ENCODE measurements around the gene ATAT1. TPM values are rescaled to one million over a fixed set of nuclear protein-coding genes. Genes with fewer than 3 reads are reported as not detected.
A peak's percentile ranks its signal among the peaks of the same experiment; 100 is the strongest.

The ATAT1 gene
- total RNA-seq, result 1 to 10 TPM; 3.2 to 7.1 (median 5.8) TPM

DNA sequence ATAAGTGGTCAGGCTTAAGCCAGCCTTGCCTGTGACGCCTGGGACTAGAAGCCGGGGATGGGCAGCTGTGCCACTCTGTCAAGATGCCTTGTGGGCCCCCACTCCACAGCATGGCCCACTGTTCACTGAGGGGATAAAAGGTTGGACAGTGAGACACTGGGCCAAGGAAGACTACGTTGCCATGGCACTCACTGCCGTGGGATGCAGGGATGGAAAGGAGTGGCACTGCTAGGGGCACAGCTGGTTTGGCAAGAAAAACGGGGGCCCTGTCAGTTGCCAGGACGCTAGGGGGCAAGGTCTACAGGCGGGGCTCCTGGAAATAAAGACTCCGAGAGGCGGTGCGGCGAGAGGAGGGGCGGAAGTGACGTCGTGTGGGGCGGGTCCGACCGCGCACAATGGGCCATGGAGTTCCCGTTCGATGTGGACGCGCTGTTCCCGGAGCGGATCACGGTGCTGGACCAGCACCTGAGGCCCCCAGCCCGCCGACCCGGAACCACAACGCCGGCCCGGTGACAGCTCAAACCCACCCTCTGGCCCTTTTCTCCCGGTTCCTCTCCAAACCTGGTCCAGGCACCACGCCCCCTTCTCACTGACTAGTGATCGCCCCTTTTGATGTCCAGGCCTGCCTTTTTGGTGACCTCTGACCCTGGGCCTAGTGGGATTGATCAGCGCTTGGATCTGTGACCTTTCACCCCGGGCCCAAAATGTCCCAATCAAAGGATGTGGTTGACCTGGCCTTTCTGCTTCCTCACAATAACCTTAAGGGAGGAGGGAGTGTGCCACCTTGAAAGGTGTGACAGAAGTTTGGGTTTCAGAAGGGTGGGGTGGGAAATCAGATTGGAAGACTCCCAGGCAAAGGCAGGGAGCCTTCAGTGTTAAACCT is at the start of gene ATAT1:
Gene ATAT1 (plus strand): TSS at position 391 of the 883 bp plus-strand sequence.
- peak; percentile 79 for DNase-seq (ENCODE audit: low spot score)
- TF ChIP-seq, protein P1, sequence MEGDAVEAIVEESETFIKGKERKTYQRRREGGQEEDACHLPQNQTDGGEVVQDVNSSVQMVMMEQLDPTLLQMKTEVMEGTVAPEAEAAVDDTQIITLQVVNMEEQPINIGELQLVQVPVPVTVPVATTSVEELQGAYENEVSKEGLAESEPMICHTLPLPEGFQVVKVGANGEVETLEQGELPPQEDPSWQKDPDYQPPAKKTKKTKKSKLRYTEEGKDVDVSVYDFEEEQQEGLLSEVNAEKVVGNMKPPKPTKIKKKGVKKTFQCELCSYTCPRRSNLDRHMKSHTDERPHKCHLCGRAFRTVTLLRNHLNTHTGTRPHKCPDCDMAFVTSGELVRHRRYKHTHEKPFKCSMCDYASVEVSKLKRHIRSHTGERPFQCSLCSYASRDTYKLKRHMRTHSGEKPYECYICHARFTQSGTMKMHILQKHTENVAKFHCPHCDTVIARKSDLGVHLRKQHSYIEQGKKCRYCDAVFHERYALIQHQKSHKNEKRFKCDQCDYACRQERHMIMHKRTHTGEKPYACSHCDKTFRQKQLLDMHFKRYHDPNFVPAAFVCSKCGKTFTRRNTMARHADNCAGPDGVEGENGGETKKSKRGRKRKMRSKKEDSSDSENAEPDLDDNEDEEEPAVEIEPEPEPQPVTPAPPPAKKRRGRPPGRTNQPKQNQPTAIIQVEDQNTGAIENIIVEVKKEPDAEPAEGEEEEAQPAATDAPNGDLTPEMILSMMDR (IDR thresholded peaks at IDR 0.05), result no peak
- peak; percentile 86 for ATAC-seq (ENCODE audit: low FRiP score)

DNA sequence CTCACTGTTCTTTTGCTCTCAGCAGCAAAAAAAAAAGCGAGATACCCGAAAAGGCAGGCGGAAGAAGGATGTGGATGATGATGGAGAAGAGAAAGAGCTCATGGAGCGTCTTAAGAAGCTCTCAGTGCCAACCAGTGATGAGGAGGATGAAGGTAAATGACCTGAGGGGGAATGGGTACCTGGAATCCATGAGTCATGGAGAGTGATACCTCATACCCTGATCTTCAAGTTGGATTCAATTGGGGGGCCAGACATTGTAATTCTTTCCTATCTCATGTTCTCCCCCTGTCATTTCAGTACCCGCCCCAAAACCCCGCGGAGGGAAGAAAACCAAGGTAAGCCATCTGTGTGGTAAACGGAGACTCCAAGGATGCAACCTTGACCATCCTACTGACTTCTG is 48.6 kb upstream of the ATAT1 start:
- ATAC-seq (ENCODE audit: low FRiP score), result no peak
- TF ChIP-seq, protein P1 (IDR thresholded peaks at IDR 0.05), result no peak
- no peak for DNase-seq (ENCODE audit: low spot score)

DNA sequence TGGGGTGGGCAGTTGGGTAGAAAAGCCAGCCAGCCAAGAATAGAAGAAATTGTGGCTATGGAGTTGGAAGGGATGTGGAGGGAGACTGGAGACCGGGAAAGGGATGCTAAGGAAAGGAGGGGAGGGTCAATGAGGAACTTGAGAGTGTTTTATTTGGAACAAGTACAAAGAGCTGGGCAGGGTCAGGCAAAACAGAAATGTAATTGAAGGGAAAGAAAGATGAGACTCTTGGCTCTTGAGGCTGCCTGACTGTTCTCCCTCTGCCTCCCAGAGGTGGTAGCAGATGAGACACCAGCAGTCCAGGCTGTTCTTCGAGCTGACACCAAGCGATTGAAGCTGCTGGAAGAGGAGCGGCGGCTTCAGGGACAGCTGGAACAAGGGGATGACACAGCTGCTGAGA is 42.8 kb upstream of the ATAT1 start:
- TF ChIP-seq, protein P1 (IDR thresholded peaks at IDR 0.05), result no peak
- ATAC-seq (ENCODE audit: low FRiP score) (no peak), DNase-seq (ENCODE audit: low spot score) (no peak)

DNA sequence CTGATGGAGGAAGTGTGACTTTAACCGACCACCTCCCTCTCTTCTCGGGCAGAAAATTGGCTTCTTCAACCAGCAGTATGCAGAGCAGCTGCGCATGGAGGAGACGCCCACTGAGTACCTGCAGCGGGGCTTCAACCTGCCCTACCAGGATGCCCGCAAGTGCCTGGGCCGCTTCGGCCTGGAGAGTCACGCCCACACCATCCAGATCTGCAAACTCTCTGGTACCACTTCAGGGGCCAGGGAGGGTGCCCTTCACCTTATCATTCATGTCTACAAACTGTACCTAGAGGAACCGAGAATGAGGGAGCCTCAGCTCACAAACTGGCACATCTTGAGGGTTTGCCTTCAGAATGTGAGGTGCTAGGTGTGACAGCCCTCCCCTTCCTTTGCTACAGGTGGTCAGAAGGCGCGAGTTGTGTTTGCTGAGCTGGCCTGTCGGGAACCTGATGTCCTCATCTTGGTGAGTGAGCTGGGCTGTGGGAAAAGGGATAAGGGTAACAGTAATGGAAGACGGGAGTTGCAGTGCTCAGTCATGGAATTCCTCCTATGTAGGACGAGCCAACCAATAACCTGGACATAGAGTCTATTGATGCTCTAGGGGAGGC is 36.8 kb upstream of the ATAT1 start:
- ATAC-seq (ENCODE audit: low FRiP score), result no peak
- DNase-seq (ENCODE audit: low spot score), result no peak
- TF ChIP-seq, protein P1 (IDR thresholded peaks at IDR 0.05), result no peak

DNA sequence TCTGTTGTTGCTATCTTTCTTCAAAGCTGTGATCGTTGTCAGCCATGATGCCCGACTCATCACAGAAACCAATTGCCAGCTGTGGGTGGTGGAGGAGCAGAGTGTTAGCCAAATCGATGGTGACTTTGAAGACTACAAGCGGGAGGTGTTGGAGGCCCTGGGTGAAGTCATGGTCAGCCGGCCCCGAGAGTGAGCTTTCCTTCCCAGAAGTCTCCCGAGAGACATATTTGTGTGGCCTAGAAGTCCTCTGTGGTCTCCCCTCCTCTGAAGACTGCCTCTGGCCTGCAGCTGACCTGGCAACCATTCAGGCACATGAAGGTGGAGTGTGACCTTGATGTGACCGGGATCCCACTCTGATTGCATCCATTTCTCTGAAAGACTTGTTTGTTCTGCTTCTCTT is 36.2 kb upstream of the ATAT1 start:
- DNase-seq (ENCODE audit: low spot score) (no peak), ATAC-seq (ENCODE audit: low FRiP score) (no peak)
- TF ChIP-seq, protein P1 (IDR thresholded peaks at IDR 0.05), result no peak

DNA sequence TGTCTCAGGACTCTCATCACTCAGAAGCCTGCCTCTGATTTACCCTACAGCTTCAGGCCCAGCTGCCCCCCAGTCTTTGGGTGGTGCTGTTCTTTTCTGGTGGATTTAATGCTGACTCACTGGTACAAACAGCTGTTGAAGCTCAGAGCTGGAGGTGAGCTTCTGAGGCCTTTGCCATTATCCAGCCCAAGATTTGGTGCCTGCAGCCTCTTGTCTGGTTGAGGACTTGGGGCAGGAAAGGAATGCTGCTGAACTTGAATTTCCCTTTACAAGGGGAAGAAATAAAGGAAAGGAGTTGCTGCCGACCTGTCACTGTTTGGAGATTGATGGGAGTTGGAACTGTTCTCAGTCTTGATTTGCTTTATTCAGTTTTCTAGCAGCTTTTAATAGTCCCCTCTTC is 35.7 kb upstream of the ATAT1 start:
- TF ChIP-seq, protein P1 (IDR thresholded peaks at IDR 0.05), result no peak
- ATAC-seq (ENCODE audit: low FRiP score) (no peak), DNase-seq (ENCODE audit: low spot score) (no peak)
